GM21717 (cell line): ENCODE results near the gene USP6NL.
A peak's percentile ranks its signal among the peaks of the same experiment; 100 is the strongest.

Experiments used
- ATAC-seq: cut with Tn5 transposase; IDR thresholded peaks from one replicate; pipeline ENCODE4 v1.9.1; 2021; ENCODE audit warnings: mild to moderate bottlenecking, moderate library complexity; ENCODE audit not compliant: unreplicated experiment

The USP6NL gene

GRCh38 chr10:11594589-11595394 is 16.7 kb downstream of the USP6NL start:
- ATAC-seq = no peak

GRCh38 chr10:11593612-11594011 is 17.8 kb downstream of the USP6NL start:
- no peak for ATAC-seq

GRCh38 chr10:11589738-11590137 is 21.7 kb downstream of the USP6NL start:
- ATAC-seq = no peak

GRCh38 chr10:11588873-11589574 is 22.4 kb downstream of the USP6NL start:
- no peak for ATAC-seq

GRCh38 chr10:11587722-11588259 is 23.7 kb downstream of the USP6NL start:
- ATAC-seq = no peak

- ATAC-seq = no peak
Measured at GRCh38 chr10:11586170-11586569, 25.3 kb downstream of the USP6NL start.

GRCh38 chr10:11581213-11581612 is 30.2 kb downstream of the USP6NL start:
- no peak for ATAC-seq

- no peak for ATAC-seq
Measured at GRCh38 chr10:11579885-11580284, 31.6 kb downstream of the USP6NL start.

GRCh38 chr10:11578802-11579255 is 32.6 kb downstream of the USP6NL start:
- no peak for ATAC-seq

GRCh38 chr10:11576092-11576809 is 35.2 kb downstream of the USP6NL start:
- ATAC-seq = no peak

GRCh38 chr10:11573497-11573896 is 38.0 kb downstream of the USP6NL start:
- ATAC-seq = no peak

- ATAC-seq = no peak
Measured at GRCh38 chr10:11570751-11571150, 40.7 kb downstream of the USP6NL start.

GRCh38 chr10:11569471-11569870 is 42.0 kb downstream of the USP6NL start:
- no peak for ATAC-seq

- no peak for ATAC-seq
Measured at GRCh38 chr10:11568578-11568977, 42.9 kb downstream of the USP6NL start.

- ATAC-seq = no peak
Measured at GRCh38 chr10:11564741-11565140, 46.7 kb downstream of the USP6NL start.

- no peak for ATAC-seq
Measured at GRCh38 chr10:11563936-11564335, 47.5 kb downstream of the USP6NL start.

GRCh38 chr10:11562888-11563287 is 48.6 kb downstream of the USP6NL start:
- ATAC-seq = no peak

- ATAC-seq = peak; percentile 59
Measured at GRCh38 chr10:11560076-11560709, 51.3 kb downstream of the USP6NL start.

GRCh38 chr10:11557967-11558366 is 53.5 kb downstream of the USP6NL start:
- ATAC-seq = no peak

- no peak for ATAC-seq
Measured at GRCh38 chr10:11557513-11557912, 53.9 kb downstream of the USP6NL start.

GRCh38 chr10:11555556-11555955 is 55.9 kb downstream of the USP6NL start:
- ATAC-seq = no peak
